DOHH2 (cell line): ENCODE data around the gene TRPC4AP.

Source experiments
- H3F3A ChIP-seq: fragments of 200-600 bp; sonication (generic), shearing (Covaris generic); 2 replicates; pipeline ENCODE4 v1.6.0; 2016; ENCODE audit warnings: antibody characterized with exemption, mild to moderate bottlenecking; ENCODE audit not compliant: control insufficient read depth, insufficient read depth
- H3K27ac ChIP-seq: fragments of 200-600 bp; sonication (generic); 2 replicates; pipeline ENCODE4 v1.5.1; 2014; ENCODE audit warnings: low read depth, mild to moderate bottlenecking, low read length, moderate library complexity
- H3K27me3 ChIP-seq: fragments of 200-600 bp; sonication (generic); 2 replicates; pipeline ENCODE4 v1.6.1; 2014; ENCODE audit warnings: mild to moderate bottlenecking, low read length, mixed read lengths; ENCODE audit not compliant: control insufficient read depth
- H3K36me3 ChIP-seq: fragments of 200-600 bp; sonication (generic); 2 replicates; pipeline ENCODE4 v1.6.1; 2014; ENCODE audit warnings: mild to moderate bottlenecking, low read length, moderate library complexity, mixed read lengths; ENCODE audit not compliant: control insufficient read depth
- H3K4me1 ChIP-seq: fragments of 200-600 bp; sonication (generic); 2 replicates; pipeline ENCODE4 v1.6.1; 2014; ENCODE audit warnings: mild to moderate bottlenecking, low read length, mixed read lengths; ENCODE audit not compliant: control insufficient read depth
- H3K4me2 ChIP-seq: fragments of 200-600 bp; sonication (generic); 2 replicates; pipeline ENCODE4 v1.6.0; 2014; ENCODE audit warnings: mild to moderate bottlenecking, low read length, moderate library complexity
- H3K4me3 ChIP-seq: fragments of 200-600 bp; sonication (generic); 2 replicates; pipeline ENCODE4 v1.5.1; 2014; ENCODE audit warnings: mild to moderate bottlenecking, low read length, mixed read lengths
- H3K79me2 ChIP-seq: fragments of 200-600 bp; sonication (generic); 2 replicates; pipeline ENCODE4 v1.6.1; 2014; ENCODE audit warnings: mild to moderate bottlenecking, low read length, mixed read lengths; ENCODE audit not compliant: control insufficient read depth
- H3K9me2 ChIP-seq: fragments of 200-600 bp; sonication (generic); replicated peaks from 2 replicates; pipeline ENCODE4 v1.6.1; 2014; ENCODE audit warnings: mild to moderate bottlenecking, low read length, mixed read lengths; ENCODE audit not compliant: control insufficient read depth
- H3K9me3 ChIP-seq: fragments of 200-600 bp; sonication (generic); 2 replicates; pipeline ENCODE4 v1.6.1; 2014; ENCODE audit warnings: antibody characterized with exemption, low read length, mixed read lengths; ENCODE audit not compliant: control insufficient read depth, insufficient read depth
- H4K20me1 ChIP-seq: fragments of 200-600 bp; sonication (generic); 2 replicates; pipeline ENCODE4 v1.6.0; 2014; ENCODE audit warnings: low read depth, mild to moderate bottlenecking, antibody characterized with exemption, low read length, moderate library complexity; ENCODE audit not compliant: control insufficient read depth, insufficient read depth
- EZH2phosphoT487 ChIP-seq: fragments of 200-600 bp; sonication (generic); IDR thresholded peaks from 2 replicates; pipeline ENCODE4 v1.6.1; 2017; ENCODE audit warnings: borderline replicate concordance, mild to moderate bottlenecking, antibody characterized with exemption, low read length, moderate library complexity, mixed read lengths
- TF ChIP-seq, protein P1 (sequence below): fragments of 200-600 bp; sonication (generic); IDR thresholded peaks from one replicate; pipeline ENCODE4 v1.5.1; 2014; ENCODE audit warnings: antibody characterized with exemption, mild to moderate bottlenecking, low read depth, low read length; ENCODE audit not compliant: poor library complexity, severe bottlenecking

Gene TRPC4AP

DNA sequence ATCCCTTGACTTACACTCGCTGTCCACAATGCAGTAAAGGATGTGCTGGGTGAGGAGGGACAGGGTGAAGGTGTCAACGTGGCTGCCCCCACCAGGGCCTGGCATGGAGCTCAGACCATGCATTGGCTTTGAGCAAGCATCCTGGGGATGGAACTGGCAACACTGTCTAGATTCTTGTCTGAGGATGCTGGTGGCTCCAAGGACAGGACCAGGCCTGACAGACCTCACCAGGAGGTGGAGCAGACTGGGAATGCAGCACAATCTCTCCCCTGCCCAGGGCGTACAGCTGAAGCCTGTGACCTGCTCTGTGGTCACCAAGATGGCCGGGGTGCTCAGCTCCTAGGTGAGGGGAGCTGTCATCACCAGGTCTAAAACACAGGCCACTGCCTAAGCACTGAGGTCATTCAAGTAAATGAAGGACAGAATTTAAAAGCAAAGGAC lies 86.1 kb downstream of the TRPC4AP start:
- Histone ChIP-seq H3K79me2 (no peaks in the 10 kb centered on the region), H4K20me1 (no peaks in the 10 kb centered on the region), H3K27ac (no peak overlapping the region), H3K36me3 (peaks cover 84% of the 10 kb centered on the region), H3K9me2 (no peaks in the 10 kb centered on the region), H3K4me1 (no peaks in the 10 kb centered on the region), H3K4me3 (no peak overlapping the region), H3K9me3 (no peaks in the 10 kb centered on the region), H3F3A (no peaks in the 10 kb centered on the region), H3K27me3 (no peaks in the 10 kb centered on the region), H3K4me2 (no peak overlapping the region)
- TF ChIP-seq EZH2phosphoT487, result no peak
- TF ChIP-seq, protein P1, sequence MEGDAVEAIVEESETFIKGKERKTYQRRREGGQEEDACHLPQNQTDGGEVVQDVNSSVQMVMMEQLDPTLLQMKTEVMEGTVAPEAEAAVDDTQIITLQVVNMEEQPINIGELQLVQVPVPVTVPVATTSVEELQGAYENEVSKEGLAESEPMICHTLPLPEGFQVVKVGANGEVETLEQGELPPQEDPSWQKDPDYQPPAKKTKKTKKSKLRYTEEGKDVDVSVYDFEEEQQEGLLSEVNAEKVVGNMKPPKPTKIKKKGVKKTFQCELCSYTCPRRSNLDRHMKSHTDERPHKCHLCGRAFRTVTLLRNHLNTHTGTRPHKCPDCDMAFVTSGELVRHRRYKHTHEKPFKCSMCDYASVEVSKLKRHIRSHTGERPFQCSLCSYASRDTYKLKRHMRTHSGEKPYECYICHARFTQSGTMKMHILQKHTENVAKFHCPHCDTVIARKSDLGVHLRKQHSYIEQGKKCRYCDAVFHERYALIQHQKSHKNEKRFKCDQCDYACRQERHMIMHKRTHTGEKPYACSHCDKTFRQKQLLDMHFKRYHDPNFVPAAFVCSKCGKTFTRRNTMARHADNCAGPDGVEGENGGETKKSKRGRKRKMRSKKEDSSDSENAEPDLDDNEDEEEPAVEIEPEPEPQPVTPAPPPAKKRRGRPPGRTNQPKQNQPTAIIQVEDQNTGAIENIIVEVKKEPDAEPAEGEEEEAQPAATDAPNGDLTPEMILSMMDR, result no peak

DNA sequence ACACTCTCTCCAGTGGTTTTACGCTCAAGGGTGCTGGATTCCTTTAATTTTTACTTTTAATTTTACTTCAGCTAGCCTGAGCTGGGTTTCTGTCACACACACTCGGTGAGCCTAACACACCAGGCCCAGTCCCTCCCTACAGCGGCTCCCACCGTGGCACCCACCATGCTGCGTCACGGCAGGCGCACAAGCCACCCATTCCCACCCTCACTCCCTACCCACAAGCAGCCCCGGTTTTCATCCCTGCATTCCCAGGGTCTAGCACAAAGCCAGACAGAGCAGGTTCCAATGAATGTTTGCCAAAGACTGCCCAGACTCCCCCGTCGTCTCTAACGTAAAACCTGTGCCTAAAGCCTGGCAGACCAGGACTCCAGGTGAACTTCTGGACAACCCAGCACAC lies 86.6 kb downstream of the TRPC4AP start:
- H3K27ac ChIP-seq, result no peak overlapping the region
- H3K4me3 ChIP-seq, result no peak overlapping the region
- no peaks in the 10 kb centered on the region for H3K79me2 ChIP-seq
- H3K4me2 ChIP-seq, result no peak overlapping the region
- no peaks in the 10 kb centered on the region for H4K20me1 ChIP-seq
- H3K27me3 ChIP-seq, result no peaks in the 10 kb centered on the region
- H3K9me3 ChIP-seq, result no peaks in the 10 kb centered on the region
- peaks cover 87% of the 10 kb centered on the region for H3K36me3 ChIP-seq
- no peaks in the 10 kb centered on the region for H3K4me1 ChIP-seq
- TF ChIP-seq, protein P1, result no peak
- TF ChIP-seq EZH2phosphoT487, result no peak
- no peaks in the 10 kb centered on the region for H3K9me2 ChIP-seq
- no peaks in the 10 kb centered on the region for H3F3A ChIP-seq

DNA sequence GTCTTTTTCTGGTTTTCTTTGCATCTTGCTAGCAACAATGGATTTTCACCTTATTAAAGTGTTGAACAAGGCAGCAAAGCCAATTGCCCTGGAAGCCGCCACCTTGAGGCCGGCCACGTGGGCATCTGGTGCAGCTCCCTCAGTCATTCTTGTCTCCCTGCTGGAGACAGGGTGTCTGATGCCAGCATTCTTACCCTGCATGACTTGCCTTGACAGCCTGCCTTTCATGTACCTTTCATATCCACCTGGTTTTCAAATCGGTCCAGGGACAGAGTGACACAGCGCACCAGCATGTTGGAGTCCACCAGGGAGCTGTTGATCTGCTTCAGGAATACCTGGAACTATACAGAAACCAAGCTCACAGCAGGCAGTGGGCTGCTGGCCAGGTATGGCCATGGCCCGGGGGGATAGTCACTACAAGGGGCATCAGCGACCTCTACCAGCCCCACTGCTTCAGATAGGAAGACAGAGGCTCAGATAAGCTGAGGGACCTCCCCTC lies 87.1 kb downstream of the TRPC4AP start:
- Histone ChIP-seq H4K20me1 (no peaks in the 10 kb centered on the region), H3K4me1 (no peaks in the 10 kb centered on the region), H3K4me3 (no peak overlapping the region), H3K36me3 (peaks cover 87% of the 10 kb centered on the region), H3K27me3 (no peaks in the 10 kb centered on the region), H3K9me2 (no peaks in the 10 kb centered on the region), H3F3A (no peaks in the 10 kb centered on the region), H3K27ac (no peak overlapping the region), H3K4me2 (no peak overlapping the region), H3K79me2 (no peaks in the 10 kb centered on the region), H3K9me3 (no peaks in the 10 kb centered on the region)
- no peak for TF ChIP-seq EZH2phosphoT487
- TF ChIP-seq, protein P1, result no peak
